Kidney epithelial cell (primary cell): ENCODE data around the gene STK39. TPM values are rescaled to one million over a fixed set of nuclear protein-coding genes. Genes with fewer than 3 reads are reported as not detected.

Experiments
- DNase-seq: peaks from one replicate; pipeline ENCODE4 v3.0.0-alpha.2; 2010; ENCODE audit warnings: low read depth
- H3K27me3 ChIP-seq: 2 replicates; pipeline ENCODE4 v1.6.0; 2011; ENCODE audit warnings: low read length; ENCODE audit not compliant: control insufficient read depth, insufficient read depth
- H3K36me3 ChIP-seq: 2 replicates; pipeline ENCODE4 v1.5.1; 2011; ENCODE audit warnings: low read length; ENCODE audit not compliant: control insufficient read depth, insufficient read depth
- H3K4me3 ChIP-seq: 2 replicates; pipeline ENCODE4 v1.5.1; 2011; ENCODE audit warnings: low read depth, mild to moderate bottlenecking, control low read depth, low read length
- total RNA-seq: library from RNA; depleted of rRNA; stranded (reverse); fragments of >200 nt; gene quantifications from 2 replicates; pipeline ENCODE4 v1.2.3, GENCODE V29; 2015
- TF ChIP-seq, protein P1 (sequence below): IDR thresholded peaks from 2 replicates; pipeline ENCODE4 v1.5.1; 2011; ENCODE audit warnings: mild to moderate bottlenecking, moderate library complexity, low read length, control low read depth, inconsistent platforms; ENCODE audit not compliant: insufficient read depth, poor library complexity, severe bottlenecking

Gene STK39
- total RNA-seq, 1 donor from 2014 or later = 30.1 TPM

DNA sequence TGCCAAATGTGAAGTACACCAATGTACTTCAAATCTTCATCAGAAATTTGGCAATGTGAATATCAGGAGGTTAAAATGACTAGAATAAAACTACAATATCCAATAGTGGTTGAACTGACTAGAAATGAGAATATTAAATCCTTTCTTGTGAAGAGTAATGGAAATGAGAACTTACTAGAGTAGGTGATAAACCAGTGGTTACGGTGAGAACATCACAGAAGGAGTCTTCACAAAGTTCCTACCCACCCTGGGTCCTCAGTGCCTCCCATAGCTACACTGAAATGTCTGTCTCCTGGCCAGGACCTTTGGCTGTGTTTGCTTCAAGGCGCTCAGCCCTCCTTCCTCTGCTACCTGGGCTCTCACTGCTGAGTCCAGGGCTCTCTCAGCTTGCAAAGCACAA lies 289.7 kb downstream of the STK39 start:
- Histone ChIP-seq H3K36me3 (no peaks in the 10 kb centered on the region), H3K4me3 (no peak overlapping the region), H3K27me3 (no peaks in the 10 kb centered on the region)
- TF ChIP-seq, protein P1, sequence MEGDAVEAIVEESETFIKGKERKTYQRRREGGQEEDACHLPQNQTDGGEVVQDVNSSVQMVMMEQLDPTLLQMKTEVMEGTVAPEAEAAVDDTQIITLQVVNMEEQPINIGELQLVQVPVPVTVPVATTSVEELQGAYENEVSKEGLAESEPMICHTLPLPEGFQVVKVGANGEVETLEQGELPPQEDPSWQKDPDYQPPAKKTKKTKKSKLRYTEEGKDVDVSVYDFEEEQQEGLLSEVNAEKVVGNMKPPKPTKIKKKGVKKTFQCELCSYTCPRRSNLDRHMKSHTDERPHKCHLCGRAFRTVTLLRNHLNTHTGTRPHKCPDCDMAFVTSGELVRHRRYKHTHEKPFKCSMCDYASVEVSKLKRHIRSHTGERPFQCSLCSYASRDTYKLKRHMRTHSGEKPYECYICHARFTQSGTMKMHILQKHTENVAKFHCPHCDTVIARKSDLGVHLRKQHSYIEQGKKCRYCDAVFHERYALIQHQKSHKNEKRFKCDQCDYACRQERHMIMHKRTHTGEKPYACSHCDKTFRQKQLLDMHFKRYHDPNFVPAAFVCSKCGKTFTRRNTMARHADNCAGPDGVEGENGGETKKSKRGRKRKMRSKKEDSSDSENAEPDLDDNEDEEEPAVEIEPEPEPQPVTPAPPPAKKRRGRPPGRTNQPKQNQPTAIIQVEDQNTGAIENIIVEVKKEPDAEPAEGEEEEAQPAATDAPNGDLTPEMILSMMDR = no peak
- no peak for DNase-seq

DNA sequence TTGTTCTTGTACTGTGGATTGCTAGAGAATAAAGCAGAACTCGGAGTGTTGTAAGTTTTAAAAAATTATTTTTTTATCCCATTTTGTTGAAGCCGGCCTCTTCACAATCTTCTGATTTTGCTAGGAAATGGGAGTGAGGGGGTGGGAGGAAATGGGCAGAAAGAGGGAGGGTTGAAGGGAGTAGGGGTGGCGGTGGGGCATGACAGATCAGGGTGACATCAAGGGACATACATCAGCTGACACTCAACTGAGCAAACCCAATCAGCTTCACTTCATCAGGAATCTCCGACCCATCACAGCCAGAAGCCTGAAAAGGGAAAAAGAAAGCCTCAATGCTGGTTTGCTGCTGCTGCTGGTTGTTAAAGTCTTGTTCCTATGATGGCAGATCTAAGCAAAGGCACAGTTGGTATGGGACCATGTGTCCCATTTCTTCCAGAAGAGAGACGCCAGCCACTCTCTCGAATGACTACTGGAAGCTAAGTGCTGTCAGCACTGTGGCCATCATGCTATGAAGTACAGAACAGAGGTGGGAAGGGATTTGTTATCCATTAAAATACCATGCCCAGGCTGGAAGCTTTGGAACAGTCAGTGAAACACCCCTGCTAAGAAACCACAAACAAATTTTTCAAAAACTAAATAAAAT lies 292.0 kb downstream of the STK39 start:
- DNase-seq = no peak
- H3K4me3 ChIP-seq = no peak overlapping the region
- no peaks in the 10 kb centered on the region for H3K27me3 ChIP-seq
- H3K36me3 ChIP-seq = no peaks in the 10 kb centered on the region
- TF ChIP-seq, protein P1 = no peak

DNA sequence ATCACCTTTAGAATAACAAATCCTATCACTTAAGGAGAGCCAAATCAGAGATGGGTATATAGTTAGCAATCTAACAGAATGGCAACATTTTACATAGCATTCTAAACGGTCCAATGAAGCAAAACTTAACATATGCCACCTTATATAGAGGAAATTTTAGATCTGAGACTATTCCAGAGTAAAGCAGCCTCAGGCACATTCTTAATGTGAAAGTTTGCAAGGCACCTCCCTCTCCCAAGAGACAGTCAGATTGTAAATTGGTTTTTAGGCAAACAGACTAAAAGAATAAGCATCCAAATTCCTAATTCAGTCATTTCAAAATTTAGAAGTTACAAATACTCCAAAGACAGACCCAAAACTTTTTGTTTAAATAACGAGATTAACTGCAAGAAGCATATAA lies 292.9 kb downstream of the STK39 start:
- Histone ChIP-seq H3K4me3 (no peak overlapping the region), H3K36me3 (no peaks in the 10 kb centered on the region), H3K27me3 (no peaks in the 10 kb centered on the region)
- TF ChIP-seq, protein P1 = no peak
- no peak for DNase-seq

DNA sequence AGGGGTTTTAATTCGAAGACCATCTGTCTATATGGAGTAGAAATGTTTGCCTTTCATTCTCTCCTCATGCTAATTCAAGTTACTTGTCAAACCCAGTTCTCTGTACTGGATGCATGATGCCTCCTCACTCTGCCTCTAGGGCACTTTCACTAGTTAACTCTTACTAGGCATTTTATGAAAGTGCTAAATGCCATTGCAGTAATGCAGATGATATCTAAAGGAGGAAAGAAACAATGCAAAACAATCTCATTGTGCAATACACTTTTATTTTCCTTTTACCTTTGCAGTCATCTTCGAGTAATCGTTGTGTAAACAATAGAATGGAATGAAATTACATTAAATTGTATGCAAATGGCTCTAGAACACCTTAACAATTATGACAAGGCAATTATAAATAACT lies 293.6 kb downstream of the STK39 start:
- DNase-seq = no peak
- TF ChIP-seq, protein P1 = no peak

DNA sequence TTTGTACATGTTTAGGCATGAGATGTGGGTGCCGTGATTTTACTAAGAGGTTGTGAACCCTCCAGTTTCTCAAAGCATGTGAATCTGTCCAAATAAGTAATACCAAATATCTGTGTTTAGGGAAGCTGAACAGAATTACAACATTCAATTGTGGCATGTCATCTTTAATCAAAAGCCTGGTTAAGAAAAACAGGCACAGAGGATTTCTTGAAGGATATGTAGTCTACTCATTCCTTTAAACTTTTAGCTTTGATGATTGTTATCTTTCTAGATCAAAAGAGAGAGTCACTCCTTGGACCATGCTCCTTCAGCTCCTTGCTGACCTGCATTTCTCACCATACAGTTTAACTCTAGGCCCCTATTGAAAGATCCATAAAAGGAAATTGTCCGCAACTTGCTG lies 296.8 kb downstream of the STK39 start:
- TF ChIP-seq, protein P1 = no peak
- no peak overlapping the region for H3K4me3 ChIP-seq
- no peak for DNase-seq
- no peaks in the 10 kb centered on the region for H3K36me3 ChIP-seq
- no peaks in the 10 kb centered on the region for H3K27me3 ChIP-seq

More for the DNA sequence above, 293.6 kb downstream of the STK39 start:
- H3K27me3 ChIP-seq = no peaks in the 10 kb centered on the region
- H3K4me3 ChIP-seq = no peak overlapping the region
- H3K36me3 ChIP-seq = no peaks in the 10 kb centered on the region

DNA sequence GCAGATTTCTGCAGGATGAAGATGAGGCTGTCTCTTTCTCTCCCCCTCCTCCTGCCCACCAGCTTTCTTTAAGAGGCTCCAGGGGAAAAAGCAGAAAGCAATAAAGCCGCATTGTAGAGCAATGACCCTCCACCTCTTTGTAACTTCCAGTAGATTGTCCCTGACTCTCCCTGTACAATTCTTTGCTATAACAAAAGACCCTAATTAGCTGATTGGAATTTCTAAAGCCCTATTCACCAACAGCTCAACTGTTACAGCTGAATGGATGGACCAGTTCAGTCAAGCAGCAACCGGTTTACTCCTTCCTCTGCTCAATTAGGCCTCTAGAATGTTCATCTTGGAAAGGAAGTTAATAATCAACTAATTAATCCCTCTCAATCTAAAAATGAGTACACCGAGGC lies 301.0 kb downstream of the STK39 start:
- H3K36me3 ChIP-seq = no peaks in the 10 kb centered on the region
- no peaks in the 10 kb centered on the region for H3K27me3 ChIP-seq
- TF ChIP-seq, protein P1 = no peak
- DNase-seq = peak; percentile 29
- no peak overlapping the region for H3K4me3 ChIP-seq
